ENCODE results near the gene CRTC2. TPM values are rescaled to one million over a fixed set of nuclear protein-coding genes. Genes with fewer than 3 reads are reported as not detected.

The CRTC2 gene
- total and polyA plus RNA-seq, 9 of the 15 experiments (the other 6 are each of a cell fraction or from before 2014, with no cell fraction given), result 2.7 to 26.4 (median 10.2) TPM

- TF ChIP-seq POLR3G (IDR thresholded peaks at IDR 0.05; ENCODE audit: extremely low read depth, insufficient read length, insufficient replicate concordance) (no peak), ZBTB26 (CRISPR knock-in tag; IDR thresholded peaks at IDR 0.05) (no peak), RBM34 (IDR thresholded peaks at IDR 0.05; ENCODE audit: borderline replicate concordance, insufficient read depth, low read length) (no peak), CBX3 (IDR thresholded peaks at IDR 0.05; ENCODE audit: borderline replicate concordance in 1 of 2, low read length in 2 of 2) (0 out of 3 replicates have a peak, but pooled peaks of 1 of the 2 experiments have one; percentile 66), BRCA1 (IDR thresholded peaks at IDR 0.05) (no peak), BRCA1 (CRISPR knock-in tag; IDR thresholded peaks at IDR 0.05) (no peak), MAFF (IDR thresholded peaks at IDR 0.05; ENCODE audit: low read length) (no peak), XRCC4 (IDR thresholded peaks at IDR 0.05; ENCODE audit: extremely low read depth, insufficient read depth, insufficient read length) (no peak), TBP (optimal IDR thresholded peaks at IDR 0.05; ENCODE audit: low read depth, low read length) (peak; percentile 57), SNRNP70 (optimal IDR thresholded peaks at IDR 0.05; ENCODE audit: low read depth, low read length) (no peak), HOXB6 (CRISPR knock-in tag; IDR thresholded peaks at IDR 0.05; ENCODE audit: borderline replicate concordance) (no peak), EWSR1 (IDR thresholded peaks at IDR 0.05; ENCODE audit: borderline replicate concordance, low read depth, partially characterized antibody) (no peak), EHMT2 (IDR thresholded peaks at IDR 0.05) (no peak), DPF2 (IDR thresholded peaks at IDR 0.05) (peak; percentile 20; the same call in 1 of the 2 replicates), TAF15 (IDR thresholded peaks at IDR 0.05; ENCODE audit: low read depth, low read length) (no peak), KHSRP (IDR thresholded peaks at IDR 0.05) (no peak), SAFB2 (IDR thresholded peaks at IDR 0.05; ENCODE audit: borderline replicate concordance, low read depth, low read length, severe bottlenecking) (no peak), MBD2 (IDR thresholded peaks at IDR 0.05; ENCODE audit: borderline replicate concordance, low read depth) (peak; percentile 98), PYGO2 (tag; IDR thresholded peaks at IDR 0.05) (no peak), HNRNPUL1 (IDR thresholded peaks at IDR 0.05; ENCODE audit: low read length) (no peak)
- TF ChIP-seq, protein P1, sequence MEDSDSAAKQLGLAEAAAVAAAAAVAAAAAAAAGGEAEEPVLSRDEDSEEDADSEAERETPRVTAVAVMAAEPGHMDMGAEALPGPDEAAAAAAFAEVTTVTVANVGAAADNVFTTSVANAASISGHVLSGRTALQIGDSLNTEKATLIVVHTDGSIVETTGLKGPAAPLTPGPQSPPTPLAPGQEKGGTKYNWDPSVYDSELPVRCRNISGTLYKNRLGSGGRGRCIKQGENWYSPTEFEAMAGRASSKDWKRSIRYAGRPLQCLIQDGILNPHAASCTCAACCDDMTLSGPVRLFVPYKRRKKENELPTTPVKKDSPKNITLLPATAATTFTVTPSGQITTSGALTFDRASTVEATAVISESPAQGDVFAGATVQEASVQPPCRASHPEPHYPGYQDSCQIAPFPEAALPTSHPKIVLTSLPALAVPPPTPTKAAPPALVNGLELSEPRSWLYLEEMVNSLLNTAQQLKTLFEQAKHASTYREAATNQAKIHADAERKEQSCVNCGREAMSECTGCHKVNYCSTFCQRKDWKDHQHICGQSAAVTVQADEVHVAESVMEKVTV (CRISPR knock-in tag; IDR thresholded peaks at IDR 0.05), result 0 out of 2 replicates have a peak, but pooled peaks have one; percentile 17
- TF ChIP-seq, protein P2, sequence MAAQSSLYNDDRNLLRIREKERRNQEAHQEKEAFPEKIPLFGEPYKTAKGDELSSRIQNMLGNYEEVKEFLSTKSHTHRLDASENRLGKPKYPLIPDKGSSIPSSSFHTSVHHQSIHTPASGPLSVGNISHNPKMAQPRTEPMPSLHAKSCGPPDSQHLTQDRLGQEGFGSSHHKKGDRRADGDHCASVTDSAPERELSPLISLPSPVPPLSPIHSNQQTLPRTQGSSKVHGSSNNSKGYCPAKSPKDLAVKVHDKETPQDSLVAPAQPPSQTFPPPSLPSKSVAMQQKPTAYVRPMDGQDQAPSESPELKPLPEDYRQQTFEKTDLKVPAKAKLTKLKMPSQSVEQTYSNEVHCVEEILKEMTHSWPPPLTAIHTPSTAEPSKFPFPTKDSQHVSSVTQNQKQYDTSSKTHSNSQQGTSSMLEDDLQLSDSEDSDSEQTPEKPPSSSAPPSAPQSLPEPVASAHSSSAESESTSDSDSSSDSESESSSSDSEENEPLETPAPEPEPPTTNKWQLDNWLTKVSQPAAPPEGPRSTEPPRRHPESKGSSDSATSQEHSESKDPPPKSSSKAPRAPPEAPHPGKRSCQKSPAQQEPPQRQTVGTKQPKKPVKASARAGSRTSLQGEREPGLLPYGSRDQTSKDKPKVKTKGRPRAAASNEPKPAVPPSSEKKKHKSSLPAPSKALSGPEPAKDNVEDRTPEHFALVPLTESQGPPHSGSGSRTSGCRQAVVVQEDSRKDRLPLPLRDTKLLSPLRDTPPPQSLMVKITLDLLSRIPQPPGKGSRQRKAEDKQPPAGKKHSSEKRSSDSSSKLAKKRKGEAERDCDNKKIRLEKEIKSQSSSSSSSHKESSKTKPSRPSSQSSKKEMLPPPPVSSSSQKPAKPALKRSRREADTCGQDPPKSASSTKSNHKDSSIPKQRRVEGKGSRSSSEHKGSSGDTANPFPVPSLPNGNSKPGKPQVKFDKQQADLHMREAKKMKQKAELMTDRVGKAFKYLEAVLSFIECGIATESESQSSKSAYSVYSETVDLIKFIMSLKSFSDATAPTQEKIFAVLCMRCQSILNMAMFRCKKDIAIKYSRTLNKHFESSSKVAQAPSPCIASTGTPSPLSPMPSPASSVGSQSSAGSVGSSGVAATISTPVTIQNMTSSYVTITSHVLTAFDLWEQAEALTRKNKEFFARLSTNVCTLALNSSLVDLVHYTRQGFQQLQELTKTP (IDR thresholded peaks at IDR 0.05; ENCODE audit: low read depth in 1 of 2, partially characterized antibody in 2 of 2), result peak in 1 of 2 experiments; percentile 58
Observed at GRCh38 chr1:153922972-153923925, 35.2 kb downstream of the CRTC2 start, which contains the start of gene GATAD2B (continued).

Data from K562 (cell line).